ENCODE measurements around the gene PUDP. TPM values are rescaled to one million over a fixed set of nuclear protein-coding genes. Genes with fewer than 3 reads are reported as not detected.

Gene PUDP
- total and polyA plus RNA-seq, 2 experiments from 2014 or later: 4.0 to 11.6 TPM

GRCh38 chrX:7088968-7089615, 58.9 kb downstream of the PUDP start:
- in situ Hi-C loops (cut with MboI): no loop called here
- H3K9me2 ChIP-seq (ENCODE audit: insufficient read depth): no peaks in the 10 kb centered on the region
- no peak overlapping the region for H3K4me3 ChIP-seq
- no peak overlapping the region for H3K4me2 ChIP-seq (ENCODE audit: unreplicated experiment)
- no peaks in the 10 kb centered on the region for H3K79me2 ChIP-seq (ENCODE audit: insufficient read depth)
- no peak overlapping the region for H3K9ac ChIP-seq
- H3K27ac ChIP-seq: no peak overlapping the region
- peaks cover 4% of the 10 kb centered on the region; the same call in 1 of the 2 replicates for H3K4me1 ChIP-seq (ENCODE audit: insufficient read depth)
- H3K27me3 ChIP-seq (replicated peaks; ENCODE audit: insufficient read depth): no peaks in the 10 kb centered on the region
- H3K9me3 ChIP-seq (ENCODE audit: low read depth): no peaks in the 10 kb centered on the region
- no peaks in the 10 kb centered on the region for H4K20me1 ChIP-seq (ENCODE audit: insufficient read depth)
- TF ChIP-seq EZH2phosphoT487 (IDR thresholded peaks at IDR 0.05; ENCODE audit: insufficient read depth, low read depth) (no peak), EZH2 (IDR thresholded peaks at IDR 0.05; ENCODE audit: insufficient read depth, poor library complexity, severe bottlenecking) (no peak)
- no peak for DNase-seq
- no peaks in the 10 kb centered on the region for H3K36me3 ChIP-seq (ENCODE audit: low read depth)
- no peaks in the 10 kb centered on the region; the same call in 1 of the 2 replicates for H3F3A ChIP-seq (ENCODE audit: insufficient read depth)
- 72 to 77% methylated on average over 7 to 8 of the region's 8 CpGs for WGBS, 2 experiments (ENCODE audit: low coverage in 1 of 2, low lambda C conversion rate in 2 of 2, missing lambda C conversion rate in 2 of 2)
- no peak overlapping the region for H2AFZ ChIP-seq

- peaks cover 8% of the 10 kb centered on the region; the same call in 1 of the 2 replicates for H3K4me1 ChIP-seq (ENCODE audit: insufficient read depth)
- H3K9ac ChIP-seq: no peak overlapping the region
- 79 to 84% methylated on average over 3 of the region's 3 CpGs for WGBS, 2 experiments (ENCODE audit: low coverage in 1 of 2, low lambda C conversion rate in 2 of 2, missing lambda C conversion rate in 2 of 2)
- no peak overlapping the region for H3K27ac ChIP-seq
- in situ Hi-C loops (cut with MboI): no loop called here
- no peaks in the 10 kb centered on the region for H3K9me3 ChIP-seq (ENCODE audit: low read depth)
- no peak overlapping the region for H3K4me3 ChIP-seq
- H3K9me2 ChIP-seq (ENCODE audit: insufficient read depth): no peaks in the 10 kb centered on the region
- no peak overlapping the region for H3K4me2 ChIP-seq (ENCODE audit: unreplicated experiment)
- H3K79me2 ChIP-seq (ENCODE audit: insufficient read depth): no peaks in the 10 kb centered on the region
- H3K36me3 ChIP-seq (ENCODE audit: low read depth): no peaks in the 10 kb centered on the region
- no peaks in the 10 kb centered on the region for H4K20me1 ChIP-seq (ENCODE audit: insufficient read depth)
- no peaks in the 10 kb centered on the region; the same call in 1 of the 2 replicates for H3F3A ChIP-seq (ENCODE audit: insufficient read depth)
- H2AFZ ChIP-seq: no peak overlapping the region
- DNase-seq: peak; percentile 17
- H3K27me3 ChIP-seq (replicated peaks; ENCODE audit: insufficient read depth): no peaks in the 10 kb centered on the region
- TF ChIP-seq EZH2phosphoT487 (IDR thresholded peaks at IDR 0.05; ENCODE audit: insufficient read depth, low read depth): no peak
- no peak for TF ChIP-seq EZH2 (IDR thresholded peaks at IDR 0.05; ENCODE audit: insufficient read depth, poor library complexity, severe bottlenecking)
These were observed 61.6 kb downstream of the PUDP start for GRCh38 chrX:7086384-7086783.

GRCh38 chrX:7085879-7086278, 62.1 kb downstream of the PUDP start:
- Histone ChIP-seq H3K4me3 (no peak overlapping the region), H3K79me2 (ENCODE audit: insufficient read depth) (no peaks in the 10 kb centered on the region), H2AFZ (no peak overlapping the region), H3K9me2 (ENCODE audit: insufficient read depth) (no peaks in the 10 kb centered on the region), H3K4me1 (ENCODE audit: insufficient read depth) (peaks cover 8% of the 10 kb centered on the region; the same call in 1 of the 2 replicates), H3K36me3 (ENCODE audit: low read depth) (no peaks in the 10 kb centered on the region), H3K27ac (no peak overlapping the region), H4K20me1 (ENCODE audit: insufficient read depth) (no peaks in the 10 kb centered on the region), H3K9me3 (ENCODE audit: low read depth) (no peaks in the 10 kb centered on the region), H3F3A (ENCODE audit: insufficient read depth) (no peaks in the 10 kb centered on the region; the same call in 1 of the 2 replicates), H3K9ac (no peak overlapping the region), H3K4me2 (ENCODE audit: unreplicated experiment) (no peak overlapping the region), H3K27me3 (replicated peaks; ENCODE audit: insufficient read depth) (no peaks in the 10 kb centered on the region)
- TF ChIP-seq EZH2phosphoT487 (IDR thresholded peaks at IDR 0.05; ENCODE audit: insufficient read depth, low read depth): no peak
- no peak for TF ChIP-seq EZH2 (IDR thresholded peaks at IDR 0.05; ENCODE audit: insufficient read depth, poor library complexity, severe bottlenecking)
- DNase-seq: no peak
- in situ Hi-C loops (cut with MboI): no loop called here
- 99 to 100% methylated on average over 3 of the region's 3 CpGs for WGBS, 2 experiments (ENCODE audit: low coverage in 1 of 2, low lambda C conversion rate in 2 of 2, missing lambda C conversion rate in 2 of 2)

GRCh38 chrX:7084841-7085240, 63.1 kb downstream of the PUDP start:
- H3K27me3 ChIP-seq (replicated peaks; ENCODE audit: insufficient read depth): no peaks in the 10 kb centered on the region
- H3K9me3 ChIP-seq (ENCODE audit: low read depth): no peaks in the 10 kb centered on the region
- WGBS, 2 experiments (ENCODE audit: low coverage in 1 of 2, low lambda C conversion rate in 2 of 2, missing lambda C conversion rate in 2 of 2): 92 to 93% methylated on average over 10 of the region's 10 CpGs
- H3K9ac ChIP-seq: no peak overlapping the region
- in situ Hi-C loops (cut with MboI): no loop called here
- H3K79me2 ChIP-seq (ENCODE audit: insufficient read depth): no peaks in the 10 kb centered on the region
- DNase-seq: no peak
- no peaks in the 10 kb centered on the region for H3K36me3 ChIP-seq (ENCODE audit: low read depth)
- no peak overlapping the region for H2AFZ ChIP-seq
- H3K4me1 ChIP-seq (ENCODE audit: insufficient read depth): peaks cover 8% of the 10 kb centered on the region; the same call in 1 of the 2 replicates
- H3K9me2 ChIP-seq (ENCODE audit: insufficient read depth): no peaks in the 10 kb centered on the region
- no peak for TF ChIP-seq EZH2phosphoT487 (IDR thresholded peaks at IDR 0.05; ENCODE audit: insufficient read depth, low read depth)
- no peak for TF ChIP-seq EZH2 (IDR thresholded peaks at IDR 0.05; ENCODE audit: insufficient read depth, poor library complexity, severe bottlenecking)
- no peaks in the 10 kb centered on the region for H4K20me1 ChIP-seq (ENCODE audit: insufficient read depth)
- H3K4me3 ChIP-seq: no peak overlapping the region
- no peak overlapping the region for H3K4me2 ChIP-seq (ENCODE audit: unreplicated experiment)
- H3K27ac ChIP-seq: no peak overlapping the region
- H3F3A ChIP-seq (ENCODE audit: insufficient read depth): no peaks in the 10 kb centered on the region; the same call in 1 of the 2 replicates
